Nucleus accumbens (tissue), 56 donors: Measurements from ENCODE around the gene MMP28.

Source experiments
- DNase-seq, 56 donors: peaks; one replicate each; lab custom pipeline; 2025; lab: John Stamatoyannopoulos, UW

The MMP28 gene

DNA sequence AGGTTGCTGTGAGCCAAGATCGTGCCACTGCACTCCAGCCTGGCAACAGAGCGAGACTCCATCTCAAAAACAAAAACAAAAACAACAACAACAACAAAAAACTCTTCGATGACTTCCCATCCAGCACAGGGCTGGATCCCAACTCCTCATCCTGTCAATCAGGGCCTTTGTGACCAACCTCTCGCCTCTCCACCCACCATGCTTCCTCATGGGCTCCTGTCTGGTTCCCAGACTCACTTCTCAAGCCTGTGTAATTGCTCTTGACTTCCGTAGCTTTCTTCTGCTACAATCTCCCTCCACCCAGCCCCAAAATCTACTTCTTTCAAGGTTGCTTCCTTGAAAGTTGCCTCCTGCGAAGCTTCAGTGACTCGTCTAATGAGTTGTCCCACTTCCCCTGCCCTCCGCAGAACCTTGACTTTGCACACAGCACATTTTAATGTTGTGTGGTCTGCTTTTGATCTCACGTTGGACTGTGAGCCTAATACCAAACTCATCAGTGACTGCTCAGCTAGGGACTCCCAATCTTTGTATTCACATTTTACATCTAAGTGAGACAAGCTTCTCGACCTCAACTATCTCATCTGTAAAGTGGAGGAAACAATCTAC is 64.9 kb downstream of the MMP28 start:
- no peak for DNase-seq

DNA sequence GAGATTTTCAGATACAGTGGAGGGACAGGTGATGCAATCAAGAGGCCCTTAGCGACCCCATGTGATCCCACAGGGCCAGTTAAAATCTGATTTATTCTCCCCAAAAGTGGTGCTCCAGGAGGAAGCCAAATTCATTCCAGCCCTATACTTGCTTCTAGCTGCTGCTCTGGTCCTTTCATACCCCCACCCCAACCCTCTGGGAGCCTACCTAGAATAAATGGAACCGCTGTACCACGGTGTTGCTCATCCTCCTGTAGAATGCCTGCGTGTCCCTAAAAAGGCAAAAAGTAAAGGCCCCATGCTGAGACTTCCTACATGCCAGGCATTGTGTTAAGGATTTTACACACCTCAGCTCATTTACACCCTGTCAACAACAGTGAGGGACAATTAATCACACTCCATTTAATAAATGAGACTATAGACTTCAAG is 66.0 kb downstream of the MMP28 start:
- DNase-seq: no peak

DNA sequence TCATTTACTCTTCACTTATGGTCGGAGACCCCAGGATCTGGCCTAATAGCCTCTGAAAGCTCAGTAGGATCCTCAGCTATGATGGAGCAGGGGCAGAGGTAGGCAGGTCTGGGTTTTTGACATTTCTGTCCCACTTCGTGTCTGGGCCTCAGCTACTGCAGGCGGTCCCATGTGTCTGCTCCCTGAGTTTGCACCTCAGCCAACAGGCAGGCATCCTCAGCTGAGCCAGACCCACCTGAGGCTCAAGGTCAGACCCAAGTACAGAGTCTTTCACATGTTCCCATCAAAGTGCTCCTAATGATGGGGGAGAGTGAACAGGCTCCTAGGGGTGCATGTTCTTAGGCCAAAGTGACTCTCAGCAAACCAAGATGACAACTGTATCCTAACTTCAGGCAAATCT is 66.9 kb downstream of the MMP28 start:
- DNase-seq: no peak

DNA sequence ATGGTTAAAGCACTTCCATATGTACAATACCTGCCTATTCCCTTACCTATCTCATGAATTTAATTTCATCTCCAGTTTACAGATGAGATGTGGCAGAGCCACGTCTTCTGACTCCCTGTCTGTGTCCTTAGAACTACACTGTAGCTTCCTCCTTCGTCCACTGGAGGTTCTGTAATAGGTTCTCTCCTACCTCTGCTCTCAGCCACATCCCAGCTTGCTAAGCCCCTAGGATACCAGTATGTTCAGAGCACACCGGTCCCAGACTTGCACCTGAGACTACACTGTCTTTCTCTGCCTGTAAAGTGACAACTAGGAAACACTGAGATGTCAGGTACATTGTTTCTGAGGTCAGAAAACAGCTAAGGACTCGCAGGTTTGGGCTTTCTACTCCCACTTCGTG is 67.8 kb downstream of the MMP28 start:
- no peak for DNase-seq

GRCh38 chr17:35726953-35727460 is 68.4 kb downstream of the MMP28 start:
- no peak for DNase-seq

- no peak for DNase-seq
Observed at GRCh38 chr17:35726127-35726952, 69.1 kb downstream of the MMP28 start.

- no peak for DNase-seq
Observed at GRCh38 chr17:35725802-35726126, 69.7 kb downstream of the MMP28 start.

- no peak for DNase-seq
Observed at GRCh38 chr17:35725058-35725457, 70.4 kb downstream of the MMP28 start.

GRCh38 chr17:35723735-35724134 is 71.7 kb downstream of the MMP28 start:
- no peak for DNase-seq

DNA sequence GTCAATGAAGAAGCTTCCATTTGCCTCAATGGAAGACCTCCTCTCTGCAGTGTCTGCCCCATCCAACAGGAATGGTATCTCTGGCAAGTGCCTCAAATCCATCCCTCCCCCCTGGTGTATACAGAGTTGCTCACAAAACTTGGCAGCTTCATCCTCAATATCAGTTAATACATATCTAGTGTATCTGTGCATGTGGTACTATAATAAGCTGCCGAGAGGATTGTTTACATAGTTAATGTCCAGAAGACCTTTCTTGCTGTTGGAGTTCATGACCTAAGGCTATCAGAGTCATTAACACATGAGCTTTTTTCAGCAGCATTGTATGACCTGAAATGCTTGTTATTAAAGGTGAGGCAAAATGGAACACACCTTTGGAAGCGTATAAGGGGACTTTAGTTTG is 78.0 kb downstream of the MMP28 start:
- no peak for DNase-seq

- DNase-seq: no peak
Observed at GRCh38 chr17:35716897-35717465, 78.5 kb downstream of the MMP28 start.

GRCh38 chr17:35716173-35716572 is 79.3 kb downstream of the MMP28 start:
- DNase-seq: no peak
